Adrenal gland (tissue), 12 donors: ENCODE measurements around the gene KRTAP1-3. TPM values are rescaled to one million over a fixed set of nuclear protein-coding genes. Genes with fewer than 3 reads are reported as not detected.

Experiments used
- DNase-seq, 7 donors: peaks; one replicate each; pipeline ENCODE4 v3.0.0-alpha.2; 2019 to 2020
- H3K27ac ChIP-seq, 5 donors: fragments of 200-600 bp; sonication (generic) in 4 of 5; 1 replicate in 3 of 5; 2 replicates in 2 of 5; pipeline versions ENCODE4 v1.5.1 to v1.8.0; 2016 to 2020; ENCODE audit warnings: mild to moderate bottlenecking in 1 of 5
- H3K27me3 ChIP-seq: fragments of 200-600 bp; 2 replicates; pipeline ENCODE4 v1.8.0; 2021
- H3K36me3 ChIP-seq, 2 donors: fragments of 200-600 bp; replicated peaks in 1 of 2; 1 replicate in 1 of 2; 2 replicates in 1 of 2; pipeline versions ENCODE4 v1.5.1 to v1.8.0; 2018 to 2022
- H3K4me1 ChIP-seq, 2 donors: fragments of 200-600 bp; replicated peaks in 1 of 2; 1 replicate in 1 of 2; 2 replicates in 1 of 2; pipeline versions ENCODE4 v1.5.1 to v1.8.0; 2018 to 2021
- H3K4me3 ChIP-seq, 4 donors: fragments of 200-600 bp; sonication (generic) in 3 of 4; one replicate each; pipeline ENCODE4 v1.5.1; 2016 to 2018
- H3K9me3 ChIP-seq, 3 donors: fragments of 200-600 bp; sonication (generic) in 1 of 3; replicated peaks in 1 of 3; 1 replicate in 2 of 3; 2 replicates in 1 of 3; pipeline versions ENCODE4 v1.5.1 to v1.8.0; 2016 to 2021
- CTCF ChIP-seq, 6 experiments: fragments of 450-650 bp in 4 of 6; fragments of 200-600 bp in 2 of 6; sonication (generic) in 1 of 6; IDR thresholded peaks; 1 replicate in 5 of 6; 2 replicates in 1 of 6; pipeline versions ENCODE4 v1.5.1 to v1.8.0; 2016 to 2021; ENCODE audit warnings: antibody characterized with exemption in 6 of 6, mild to moderate bottlenecking in 2 of 6, moderate library complexity in 1 of 6
- POLR2A ChIP-seq, 2 donors: fragments of 450-650 bp; IDR thresholded peaks; one replicate each; pipeline ENCODE4 v1.6.1; 2017; ENCODE audit warnings: antibody characterized with exemption in 2 of 2, mild to moderate bottlenecking in 2 of 2, moderate library complexity in 1 of 2
- WGBS, 4 donors: extraction: QIAGEN DNeasy Blood & Tissue Kit in 2 of 4; methylation state at CpG; one replicate each; pipeline versions ENCODE4 v1.1.5 to v1.1.7; 2013 to 2017; 5-methylcytosine and 5-hydroxymethylcytosine counted together
- intact Hi-C, 2 donors: fragments of 100-400 bp; cut with DNase I; formaldehyde crosslinking; loops; one replicate each; pipeline versions ENCODE4 v1.14.1 to v1.15.0; 2022 to 2023
- polyA plus RNA-seq, 3 donors: library from polyadenylated mRNA; stranded (reverse); fragments of 200-250 nt in 2 of 3; fragments of 350-450 nt in 1 of 3; fragmentation: Illumina TruSeq in 1 of 3; extraction: RNeasy Lipid Tissue Mini Kit (QIAGEN cat#74804) in 1 of 3; gene quantifications; one replicate each; pipeline ENCODE4 v1.2.3, GENCODE V29; 2013 to 2014
- total RNA-seq, 9 donors: library from RNA; depleted of rRNA in 4 of 9; stranded (reverse); fragments of >200 nt in 4 of 9; fragments of 120-200 nt in 1 of 9; fragmentation: NEBNext Ultra II Directional in 1 of 9; extraction: Animal tissue kit (Norgen Biotek cat#: 25700) in 1 of 9; gene quantifications; one replicate each; pipeline versions ENCODE4 v1.1.0 to v1.2.4, GENCODE V29; 2013 to 2023
- donor health status: healthy with polysubstance abuse.
- donor health status: Bipolar disorder and iron deficiency.
- donor health status: DM: yes; HTN: yes; CAD: no.
- donor health status: DM: no; HTN: no; CAD: no.
- donor health status: DM: no; HTN: no; CAD: no.
- donor health status: DM: yes; HTN: yes; CAD: no.

Gene KRTAP1-3
- total and polyA plus RNA-seq, 12 donors: not detected

DNA sequence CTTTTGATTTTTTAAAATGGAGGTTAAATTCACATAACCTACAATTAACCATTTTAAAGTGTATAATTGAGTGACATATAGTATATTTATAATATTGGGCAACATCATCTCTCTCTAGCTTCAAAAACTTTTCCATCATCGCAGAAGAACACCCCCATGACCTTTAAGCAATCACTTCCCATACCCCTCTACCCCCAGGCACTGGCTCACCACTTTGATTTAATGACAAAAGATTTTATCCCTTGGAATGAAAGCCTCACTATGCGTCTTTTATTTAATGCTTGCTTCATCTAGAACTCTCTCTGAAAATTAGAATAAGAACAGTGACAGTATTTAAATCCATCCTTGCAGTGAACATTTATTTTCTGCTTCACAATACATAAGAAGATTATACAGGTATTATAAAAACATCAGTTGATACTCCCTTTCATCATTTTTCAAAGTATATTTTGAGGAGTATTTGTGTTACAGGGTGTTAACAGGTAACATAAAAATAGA is 3.2 kb upstream of the KRTAP1-3 start:
- no peak overlapping the region for H3K4me3 ChIP-seq
- no peaks in the 10 kb centered on the region for H3K27me3 ChIP-seq
- no peak overlapping the region for H3K27ac ChIP-seq
- DNase-seq: no peak
- WGBS, 4 donors: 65 to 86% (median 79%) methylated on average over 2 of the region's 2 CpGs
- no peaks in the 10 kb centered on the region for H3K36me3 ChIP-seq
- H3K4me1 ChIP-seq: no peaks in the 10 kb centered on the region
- no peaks in the 10 kb centered on the region for H3K9me3 ChIP-seq
- intact Hi-C loops: no loop called here
- no peak for TF ChIP-seq POLR2A (IDR thresholded peaks at IDR 0.05)
- TF ChIP-seq CTCF (IDR thresholded peaks at IDR 0.05): no peak

- Histone ChIP-seq H3K4me3 (no peak within 1 kb of the TSS), H3K27me3 (no peaks in the 10 kb centered on the region), H3K9me3 (no peaks in the 10 kb centered on the region), H3K4me1 (no peaks in the 10 kb centered on the region), H3K36me3 (no peaks in the 10 kb centered on the region), H3K27ac (no peak within 1 kb of the TSS)
- 77 to 91% (median 83%) methylated on average over 7 to 12 of the region's 12 CpGs for WGBS, 4 donors
- no peak for TF ChIP-seq POLR2A (IDR thresholded peaks at IDR 0.05)
- no peak for TF ChIP-seq CTCF (IDR thresholded peaks at IDR 0.05)
- intact Hi-C loops: no loop called here
- no peak for DNase-seq
These were observed 4.9 kb downstream of the KRTAP1-3 start, which contains the start of gene KRTAP1-4 for GRCh38 chr17:41029633-41030245. Gene KRTAP1-4, minus strand, starts transcription at chr17:41030195. Its CDS starts 117 bp downstream, at chr17:41030078.

DNA sequence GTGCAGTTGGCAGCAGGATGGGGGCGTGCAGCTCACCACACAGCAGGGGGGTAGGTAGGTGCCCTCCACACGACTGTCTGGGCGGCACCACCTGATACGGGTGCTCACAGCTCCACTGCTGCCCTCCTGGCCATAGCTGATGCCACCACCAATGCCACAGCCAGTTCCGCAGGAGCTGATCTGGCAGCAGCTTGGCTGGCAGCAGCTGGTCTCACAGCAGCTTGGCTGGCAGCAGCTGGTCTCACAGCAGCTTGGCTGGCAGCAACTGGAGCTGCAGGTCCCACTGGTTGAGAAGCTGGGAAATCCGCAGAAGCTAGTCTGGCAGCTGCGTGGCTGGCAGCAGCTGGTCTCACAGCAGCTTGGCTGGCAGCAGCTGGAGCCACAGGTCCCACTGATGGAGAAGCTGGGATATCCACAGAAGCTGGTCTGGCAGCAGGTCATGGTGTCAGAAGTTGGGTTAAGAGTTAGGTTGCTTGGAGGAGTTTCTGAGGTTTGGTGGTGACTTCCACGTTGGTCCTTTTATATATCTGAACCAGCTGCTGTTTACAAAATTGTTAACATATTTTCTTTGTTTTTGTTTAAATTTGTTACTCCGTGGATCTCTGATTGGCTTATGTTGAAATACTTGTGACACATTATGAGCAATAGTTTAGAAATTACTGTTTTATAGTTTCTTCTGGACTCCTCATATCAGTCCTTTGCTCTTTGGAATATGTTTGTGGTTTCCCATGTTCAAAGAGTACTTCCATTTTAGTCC is 7.8 kb downstream of the KRTAP1-3 start, which contains the start of gene KRTAP1-5:
Gene KRTAP1-5, minus strand, starts transcription at position 494 of the 757 bp plus-strand sequence. Its CDS starts 53 bp downstream, at position 441.
- WGBS, 4 donors: 68 to 84% (median 73%) methylated on average over 5 to 9 of the region's 9 CpGs

More for the DNA sequence above, 7.8 kb downstream of the KRTAP1-3 start, which contains the start of gene KRTAP1-5:
- no peaks in the 10 kb centered on the region for H3K9me3 ChIP-seq
- no peaks in the 10 kb centered on the region for H3K4me1 ChIP-seq
- no peaks in the 10 kb centered on the region for H3K36me3 ChIP-seq
- H3K27me3 ChIP-seq: no peaks in the 10 kb centered on the region
- H3K4me3 ChIP-seq: no peak within 1 kb of the TSS
- H3K27ac ChIP-seq: no peak within 1 kb of the TSS
- intact Hi-C loops: no loop called here
- TF ChIP-seq POLR2A (IDR thresholded peaks at IDR 0.05) (no peak), CTCF (IDR thresholded peaks at IDR 0.05) (no peak)
- DNase-seq: no peak
